MG63 (cell line): Measurements from ENCODE around the gene SUPT7L. TPM values are rescaled to one million over a fixed set of nuclear protein-coding genes. Genes with fewer than 3 reads are reported as not detected.

Source experiments
- DNase-seq: peaks from one replicate; pipeline ENCODE4 v3.0.0-alpha.2; 2020
- H3K27me3 ChIP-seq: fragments of 250-450 bp; sonication (Bioruptor Pico); 2 replicates; pipeline ENCODE4 v1.5.1; 2020; ENCODE audit warnings: mild to moderate bottlenecking, moderate library complexity
- H3K36me3 ChIP-seq: fragments of 250-450 bp; sonication (Bioruptor Pico); 2 replicates; pipeline ENCODE4 v1.5.1; 2020; ENCODE audit warnings: mild to moderate bottlenecking, moderate library complexity
- H3K4me3 ChIP-seq: fragments of 250-450 bp; sonication (Bioruptor Pico); 2 replicates; pipeline ENCODE4 v1.5.1; 2020; ENCODE audit warnings: mild to moderate bottlenecking, moderate library complexity
- H3K9me3 ChIP-seq: fragments of 250-450 bp; sonication (Bioruptor Pico); 2 replicates; pipeline ENCODE4 v1.5.1; 2020; ENCODE audit warnings: mild to moderate bottlenecking, moderate library complexity
- total RNA-seq: library from RNA; depleted of rRNA; stranded (reverse); fragments of >200 nt; shearing (Covaris generic); gene quantifications from 2 replicates; pipeline ENCODE4 v1.2.3, GENCODE V29; 2014; ENCODE audit warnings: low replicate concordance; rRNA removed

Gene SUPT7L, protein sequence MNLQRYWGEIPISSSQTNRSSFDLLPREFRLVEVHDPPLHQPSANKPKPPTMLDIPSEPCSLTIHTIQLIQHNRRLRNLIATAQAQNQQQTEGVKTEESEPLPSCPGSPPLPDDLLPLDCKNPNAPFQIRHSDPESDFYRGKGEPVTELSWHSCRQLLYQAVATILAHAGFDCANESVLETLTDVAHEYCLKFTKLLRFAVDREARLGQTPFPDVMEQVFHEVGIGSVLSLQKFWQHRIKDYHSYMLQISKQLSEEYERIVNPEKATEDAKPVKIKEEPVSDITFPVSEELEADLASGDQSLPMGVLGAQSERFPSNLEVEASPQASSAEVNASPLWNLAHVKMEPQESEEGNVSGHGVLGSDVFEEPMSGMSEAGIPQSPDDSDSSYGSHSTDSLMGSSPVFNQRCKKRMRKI
- total RNA-seq: 11.3 and 14.7 TPM in 2 replicates

DNA sequence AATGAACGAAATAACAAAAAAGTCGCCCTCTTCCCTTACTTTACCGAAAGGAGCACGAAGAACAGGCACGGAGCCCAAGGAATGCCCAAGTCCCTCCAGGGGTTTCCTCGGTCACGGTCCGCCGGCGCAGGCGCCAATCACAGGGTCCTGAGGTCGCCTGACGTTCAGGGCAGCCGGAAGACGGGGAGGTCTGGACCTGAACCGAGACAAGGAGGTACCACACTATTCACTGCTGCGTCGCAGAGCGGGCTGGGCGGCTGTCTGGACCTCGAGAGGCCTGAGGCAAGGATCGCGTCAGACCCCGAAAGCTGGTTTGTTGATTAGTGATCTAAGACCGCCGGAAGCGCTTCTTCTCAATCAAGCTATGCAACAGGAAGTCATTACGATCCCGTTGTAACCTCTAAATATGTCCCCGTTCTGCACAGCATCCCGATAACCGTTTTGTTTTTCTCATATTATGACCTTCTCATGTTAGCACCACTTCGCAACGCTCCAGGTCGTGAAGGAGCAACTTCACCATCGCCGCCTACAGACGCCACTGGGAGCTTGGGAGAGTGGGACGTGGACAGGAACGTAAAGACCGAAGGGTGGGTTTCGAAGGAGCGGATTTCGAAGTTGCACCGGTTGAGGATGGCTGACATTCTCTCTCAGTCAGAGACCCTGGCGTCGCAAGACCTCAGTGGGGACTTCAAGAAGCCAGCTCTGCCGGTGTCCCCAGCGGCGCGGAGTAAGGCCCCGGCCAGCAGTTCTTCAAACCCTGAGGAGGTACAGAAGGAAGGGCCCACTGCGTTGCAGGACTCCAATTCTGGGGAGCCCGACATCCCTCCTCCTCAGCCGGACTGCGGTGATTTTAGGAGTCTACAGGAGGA is at the start of gene SUPT7L, which contains the start of gene SLC4A1AP:
Gene SUPT7L (minus strand): TSS at position 330 of the 869 bp plus-strand sequence. CDS start 1,422 bp downstream, outside the sequence.
Gene SLC4A1AP (plus strand): TSS at position 605 of the 869 bp plus-strand sequence. CDS start 26 bp downstream, at position 631.
- peak within 1 kb of the TSS; percentile 98 for H3K4me3 ChIP-seq
- no peaks in the 10 kb centered on the region; the same call in 1 of the 2 replicates for H3K9me3 ChIP-seq
- peaks cover 36% of the 10 kb centered on the region for H3K36me3 ChIP-seq
- peak; percentile 64 for DNase-seq
- H3K27me3 ChIP-seq: no peaks in the 10 kb centered on the region

DNA sequence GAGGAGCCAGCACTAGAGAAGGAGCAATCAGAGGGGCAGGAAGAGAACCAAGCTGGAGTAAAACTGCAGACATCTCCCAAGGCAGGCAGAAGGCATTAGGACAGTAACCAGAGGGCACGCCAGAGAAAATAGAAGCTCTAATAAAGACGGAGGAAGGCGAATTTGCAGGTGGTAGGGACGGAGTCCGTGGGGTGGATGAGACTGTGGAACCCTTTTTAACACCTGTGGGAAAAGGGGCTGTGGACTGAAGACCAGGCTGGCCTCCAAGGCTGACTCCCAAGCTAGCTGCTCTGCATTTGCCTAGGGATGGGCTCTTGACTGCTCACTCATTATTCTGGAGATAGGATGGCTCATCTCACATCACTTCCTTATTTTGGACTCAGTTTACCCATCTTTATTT is 49.8 kb upstream of the SUPT7L start:
- H3K36me3 ChIP-seq: no peaks in the 10 kb centered on the region
- DNase-seq: no peak
- no peak overlapping the region for H3K4me3 ChIP-seq
- H3K9me3 ChIP-seq: no peaks in the 10 kb centered on the region
- H3K27me3 ChIP-seq: no peaks in the 10 kb centered on the region

- Histone ChIP-seq H3K4me3 (no peak overlapping the region), H3K36me3 (no peaks in the 10 kb centered on the region), H3K9me3 (no peaks in the 10 kb centered on the region), H3K27me3 (no peaks in the 10 kb centered on the region)
- DNase-seq: no peak
Observed at GRCh38 chr2:27712522-27712921, 49.1 kb upstream of the SUPT7L start.

DNA sequence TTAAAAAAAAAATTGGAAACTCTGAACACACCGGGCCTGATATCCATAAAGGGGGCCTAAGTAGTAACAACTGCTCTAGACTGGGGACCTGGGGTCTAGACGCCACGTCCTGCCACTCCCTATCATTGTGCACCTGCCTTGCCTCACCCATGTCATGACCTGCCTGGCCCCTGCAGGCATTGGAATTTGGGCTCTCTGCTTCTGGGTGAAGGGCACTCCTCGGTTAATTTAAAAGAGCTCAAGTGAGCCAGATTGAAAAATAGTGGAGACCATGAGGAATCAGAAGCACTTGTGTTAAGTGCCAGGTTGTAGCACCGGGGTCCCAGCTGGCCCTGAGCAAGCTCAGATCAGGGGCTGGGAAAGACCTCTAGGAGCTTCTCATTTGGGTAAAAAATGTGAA is 48.4 kb upstream of the SUPT7L start:
- DNase-seq: no peak
- Histone ChIP-seq H3K4me3 (no peak overlapping the region), H3K36me3 (no peaks in the 10 kb centered on the region), H3K27me3 (no peaks in the 10 kb centered on the region), H3K9me3 (no peaks in the 10 kb centered on the region)

GRCh38 chr2:27710640-27711430 is 47.4 kb upstream of the SUPT7L start:
- DNase-seq: no peak
- Histone ChIP-seq H3K36me3 (no peaks in the 10 kb centered on the region), H3K4me3 (no peak overlapping the region), H3K27me3 (no peaks in the 10 kb centered on the region), H3K9me3 (no peaks in the 10 kb centered on the region)

DNA sequence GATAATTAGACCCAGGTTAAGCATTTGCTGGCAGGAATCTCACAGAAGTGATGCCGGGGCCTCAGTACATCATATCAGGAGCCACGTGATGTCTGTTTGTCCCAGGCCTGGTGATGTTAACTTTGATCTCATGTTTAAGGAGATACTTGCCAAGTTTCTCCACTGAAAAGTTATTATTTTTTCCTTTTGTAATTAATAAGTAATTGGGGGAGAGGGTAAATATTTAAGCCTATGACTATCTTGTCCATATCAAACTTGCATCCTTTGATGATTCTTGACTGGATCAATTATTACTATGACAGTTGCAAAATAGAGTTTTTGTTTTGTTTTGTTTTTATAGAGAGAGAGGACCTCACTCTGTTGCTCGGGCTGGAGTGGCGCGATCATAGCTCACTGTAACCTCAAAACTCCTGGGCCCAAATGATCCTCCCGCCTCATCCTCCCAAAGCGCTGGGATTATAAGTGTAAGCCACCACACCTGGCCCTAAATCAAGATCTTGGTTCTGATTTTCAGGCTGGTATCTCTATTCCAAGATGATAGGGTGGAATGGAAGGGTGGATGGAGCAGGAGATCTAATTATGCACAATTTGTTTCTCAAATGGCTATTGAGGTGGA is 46.7 kb upstream of the SUPT7L start:
- Histone ChIP-seq H3K4me3 (no peak overlapping the region), H3K27me3 (no peaks in the 10 kb centered on the region), H3K36me3 (no peaks in the 10 kb centered on the region), H3K9me3 (no peaks in the 10 kb centered on the region)
- no peak for DNase-seq

DNA sequence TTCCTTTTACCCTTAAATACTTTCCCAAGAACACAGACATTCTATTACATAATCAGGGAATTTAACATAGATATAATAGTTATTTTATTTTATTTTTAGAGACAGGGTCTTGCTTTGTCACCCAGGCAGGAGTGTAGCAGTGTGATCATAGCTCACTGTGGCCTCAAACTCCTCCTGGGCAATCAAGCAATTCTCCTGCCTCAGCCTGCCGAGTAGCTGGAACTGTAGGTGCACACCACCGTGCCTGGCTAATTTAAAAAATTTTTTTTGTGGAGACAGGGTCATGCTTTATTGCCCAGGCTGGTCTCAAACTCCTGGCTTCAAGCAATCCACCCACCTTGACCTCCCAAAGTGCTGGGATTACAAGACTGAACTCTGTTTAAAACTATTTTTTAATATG is 45.9 kb upstream of the SUPT7L start:
- no peak for DNase-seq
- Histone ChIP-seq H3K4me3 (no peak overlapping the region), H3K36me3 (no peaks in the 10 kb centered on the region), H3K27me3 (no peaks in the 10 kb centered on the region), H3K9me3 (no peaks in the 10 kb centered on the region)

DNA sequence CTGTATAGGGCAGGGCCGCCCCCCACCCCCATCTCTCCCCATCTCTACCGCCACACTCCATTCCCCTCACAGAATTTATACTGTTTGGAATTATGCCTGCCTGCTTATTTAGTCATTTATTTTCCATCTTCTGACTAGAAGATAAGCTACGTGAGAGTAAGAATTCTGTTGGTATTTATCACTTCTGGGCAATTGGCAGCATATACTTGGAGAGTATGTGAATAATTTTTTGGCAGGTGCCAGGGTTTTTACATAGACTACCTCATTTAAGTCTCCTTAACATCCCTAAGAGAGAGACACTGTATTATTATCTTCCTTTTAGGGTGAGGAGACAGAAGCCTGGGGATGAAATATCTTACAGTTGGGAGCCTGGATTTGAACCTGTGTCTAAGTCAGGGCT is 45.3 kb upstream of the SUPT7L start:
- no peak overlapping the region for H3K4me3 ChIP-seq
- no peak for DNase-seq
- no peaks in the 10 kb centered on the region for H3K36me3 ChIP-seq
- no peaks in the 10 kb centered on the region for H3K9me3 ChIP-seq
- no peaks in the 10 kb centered on the region for H3K27me3 ChIP-seq

GRCh38 chr2:27708257-27708654 is 44.8 kb upstream of the SUPT7L start:
- DNase-seq: no peak
- H3K9me3 ChIP-seq: no peaks in the 10 kb centered on the region

GRCh38 chr2:27707462-27708256 is 44.2 kb upstream of the SUPT7L start:
- H3K27me3 ChIP-seq: no peaks in the 10 kb centered on the region
- no peaks in the 10 kb centered on the region for H3K9me3 ChIP-seq
- no peaks in the 10 kb centered on the region for H3K36me3 ChIP-seq
- DNase-seq: no peak
- no peak overlapping the region for H3K4me3 ChIP-seq

More at GRCh38 chr2:27708257-27708654, 44.8 kb upstream of the SUPT7L start:
- Histone ChIP-seq H3K36me3 (no peaks in the 10 kb centered on the region), H3K27me3 (no peaks in the 10 kb centered on the region), H3K4me3 (no peak overlapping the region)

DNA sequence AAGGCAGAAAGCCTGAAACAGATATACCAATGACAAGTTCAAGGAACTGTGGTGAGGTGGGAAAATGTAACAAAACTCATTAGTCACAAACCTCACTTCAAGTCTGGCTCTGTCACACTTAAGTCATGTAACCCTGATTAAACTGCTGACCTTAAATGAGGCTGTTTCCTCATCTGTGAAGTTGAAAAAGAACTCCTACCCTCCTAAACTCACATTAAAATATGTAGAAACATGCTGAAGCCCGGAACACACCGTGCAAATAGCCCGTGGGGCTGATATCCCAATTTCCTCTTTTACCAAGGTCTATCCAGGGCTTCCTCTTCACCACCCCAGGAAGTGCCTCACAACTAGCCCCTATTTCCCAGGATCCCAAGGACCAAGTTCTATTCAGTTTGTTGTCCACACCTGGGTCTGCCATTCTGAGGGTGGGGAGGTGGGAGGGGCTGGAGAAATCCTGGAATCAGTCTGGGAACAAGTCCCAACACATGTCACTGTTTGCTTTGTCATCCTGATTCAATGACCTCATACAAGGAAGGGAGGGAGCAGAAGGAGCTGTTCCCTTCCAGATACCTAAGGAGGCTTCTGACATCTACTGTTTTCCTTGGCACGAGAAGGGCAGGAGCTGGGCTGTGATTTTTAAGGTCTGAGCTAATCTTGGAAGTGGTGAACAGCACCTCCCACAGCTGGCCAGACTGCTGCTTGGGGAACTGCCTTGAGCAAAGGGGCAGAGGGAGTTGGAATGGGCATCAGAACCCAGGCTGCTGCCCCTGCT is 42.6 kb upstream of the SUPT7L start:
- peak; percentile 96 for DNase-seq
- H3K36me3 ChIP-seq: no peaks in the 10 kb centered on the region
- no peaks in the 10 kb centered on the region for H3K9me3 ChIP-seq
- H3K4me3 ChIP-seq: no peak overlapping the region
- no peaks in the 10 kb centered on the region for H3K27me3 ChIP-seq

DNA sequence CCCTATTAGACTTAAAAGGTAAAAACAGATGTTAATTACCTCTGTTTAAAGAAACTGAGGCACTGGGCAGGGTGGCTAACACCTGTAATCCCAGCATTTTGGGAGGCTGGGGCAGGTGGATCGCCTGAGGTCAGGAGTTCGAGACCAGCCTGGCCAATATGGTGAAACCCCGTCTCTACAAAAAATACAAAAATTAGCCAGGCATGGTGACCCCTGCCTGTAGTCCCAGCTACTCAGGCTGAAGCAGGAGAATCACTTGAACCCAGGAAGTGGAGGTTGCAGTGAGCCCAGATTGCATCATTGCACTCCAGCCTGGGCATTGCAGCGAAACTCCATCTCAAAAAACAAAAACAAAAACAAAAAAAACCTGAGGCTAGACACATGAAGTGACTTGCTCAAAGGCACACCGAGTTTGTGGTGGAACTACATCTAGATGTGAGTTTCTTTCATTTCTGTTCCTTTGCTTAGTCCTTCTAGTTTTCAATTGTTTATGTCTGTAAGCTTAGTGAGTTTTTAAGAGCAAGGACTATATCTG is 41.0 kb upstream of the SUPT7L start:
- Histone ChIP-seq H3K36me3 (no peaks in the 10 kb centered on the region), H3K9me3 (no peaks in the 10 kb centered on the region), H3K27me3 (no peaks in the 10 kb centered on the region), H3K4me3 (no peak overlapping the region)
- no peak for DNase-seq

- H3K4me3 ChIP-seq: no peak overlapping the region
- no peaks in the 10 kb centered on the region for H3K27me3 ChIP-seq
- no peaks in the 10 kb centered on the region for H3K36me3 ChIP-seq
- peak; percentile 80 for DNase-seq
- H3K9me3 ChIP-seq: no peaks in the 10 kb centered on the region
Observed at GRCh38 chr2:27703638-27704341, 40.4 kb upstream of the SUPT7L start.

DNA sequence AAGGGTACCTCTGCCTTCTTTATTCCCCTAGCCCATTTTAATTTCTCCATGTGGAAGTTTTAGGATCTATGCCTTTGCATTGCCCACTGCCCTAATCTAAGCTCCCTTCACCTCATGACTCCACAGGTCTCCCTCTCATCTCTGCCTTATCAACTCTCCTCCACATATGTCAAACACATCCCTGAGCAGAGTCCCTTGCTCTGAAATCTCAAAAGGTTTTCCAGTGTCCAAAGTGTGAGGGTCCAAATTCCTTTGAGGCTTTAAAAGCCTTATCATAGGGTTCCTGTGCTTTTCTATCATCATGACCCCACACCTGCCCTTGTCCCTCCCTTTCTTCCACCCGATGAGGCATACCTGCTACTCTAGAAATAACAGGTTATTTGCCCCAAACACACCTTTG is 38.9 kb upstream of the SUPT7L start:
- H3K36me3 ChIP-seq: no peaks in the 10 kb centered on the region
- H3K4me3 ChIP-seq: no peak overlapping the region
- no peak for DNase-seq
- H3K9me3 ChIP-seq: no peaks in the 10 kb centered on the region
- no peaks in the 10 kb centered on the region for H3K27me3 ChIP-seq
